HL-60 (cell line): Measurements from ENCODE around the gene SLAMF7.
"Not testable (repeated sequence)": the region's sequence is repeated elsewhere in the genome, so short reads cannot be mapped to it uniquely, and the experiment has no call there.

Source experiments
- CTCF ChIP-seq: IDR thresholded peaks from one replicate; pipeline ENCODE4 v1.5.1; 2011; ENCODE audit warnings: low read length, control low read depth, inconsistent platforms; ENCODE audit not compliant: insufficient read depth
- GABPA ChIP-seq: IDR thresholded peaks from 2 replicates; pipeline ENCODE4 v1.6.1; 2012; ENCODE audit warnings: low read depth
- POLR2AphosphoS5 ChIP-seq: IDR thresholded peaks from 2 replicates; pipeline ENCODE4 v1.6.1; 2012; ENCODE audit warnings: low read depth
- TF ChIP-seq, protein P1 (sequence below): IDR thresholded peaks from 2 replicates; pipeline ENCODE4 v1.6.1; 2012; ENCODE audit warnings: low read depth; ENCODE audit not compliant: insufficient replicate concordance

DNA sequence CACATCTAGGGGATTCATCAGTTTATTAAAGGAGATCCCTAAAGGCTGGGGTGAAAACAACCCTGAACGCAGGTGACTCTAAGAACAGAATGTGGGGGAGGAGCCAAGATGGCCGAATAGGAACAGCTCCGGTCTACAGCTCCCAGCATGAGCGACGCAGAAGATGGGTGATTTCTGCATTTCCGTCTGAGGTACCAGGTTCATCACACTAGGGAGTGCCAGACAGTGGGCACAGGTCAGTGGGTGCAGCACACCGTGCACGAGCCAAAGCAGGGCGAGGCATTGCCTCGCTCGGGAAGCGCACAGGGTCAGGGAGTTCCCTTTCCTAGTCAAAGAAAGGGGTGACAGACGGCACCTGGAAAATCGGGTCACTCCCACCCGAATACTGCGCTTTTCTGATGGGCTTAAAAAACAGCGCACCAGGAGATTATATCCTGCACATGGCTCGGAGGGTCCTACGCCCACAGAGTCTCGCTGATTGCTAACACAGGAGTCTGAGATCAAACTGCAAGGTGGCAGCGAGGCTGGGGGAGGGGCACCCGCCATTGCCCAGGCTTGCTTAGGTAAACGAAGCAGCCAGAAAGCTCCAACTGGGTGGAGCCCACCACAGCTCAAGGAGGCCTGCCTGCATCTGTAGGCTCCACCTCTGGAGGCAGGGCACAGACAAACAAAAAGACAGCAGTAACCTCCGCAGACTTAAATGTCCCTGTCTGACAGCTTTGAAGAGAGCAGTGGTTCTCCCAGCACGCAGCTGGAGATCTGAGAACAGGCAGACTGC lies 44.1 kb downstream of the SLAMF7 start:
- not testable (repeated sequence) for TF ChIP-seq CTCF, GABPA, POLR2AphosphoS5
- TF ChIP-seq, protein P1, sequence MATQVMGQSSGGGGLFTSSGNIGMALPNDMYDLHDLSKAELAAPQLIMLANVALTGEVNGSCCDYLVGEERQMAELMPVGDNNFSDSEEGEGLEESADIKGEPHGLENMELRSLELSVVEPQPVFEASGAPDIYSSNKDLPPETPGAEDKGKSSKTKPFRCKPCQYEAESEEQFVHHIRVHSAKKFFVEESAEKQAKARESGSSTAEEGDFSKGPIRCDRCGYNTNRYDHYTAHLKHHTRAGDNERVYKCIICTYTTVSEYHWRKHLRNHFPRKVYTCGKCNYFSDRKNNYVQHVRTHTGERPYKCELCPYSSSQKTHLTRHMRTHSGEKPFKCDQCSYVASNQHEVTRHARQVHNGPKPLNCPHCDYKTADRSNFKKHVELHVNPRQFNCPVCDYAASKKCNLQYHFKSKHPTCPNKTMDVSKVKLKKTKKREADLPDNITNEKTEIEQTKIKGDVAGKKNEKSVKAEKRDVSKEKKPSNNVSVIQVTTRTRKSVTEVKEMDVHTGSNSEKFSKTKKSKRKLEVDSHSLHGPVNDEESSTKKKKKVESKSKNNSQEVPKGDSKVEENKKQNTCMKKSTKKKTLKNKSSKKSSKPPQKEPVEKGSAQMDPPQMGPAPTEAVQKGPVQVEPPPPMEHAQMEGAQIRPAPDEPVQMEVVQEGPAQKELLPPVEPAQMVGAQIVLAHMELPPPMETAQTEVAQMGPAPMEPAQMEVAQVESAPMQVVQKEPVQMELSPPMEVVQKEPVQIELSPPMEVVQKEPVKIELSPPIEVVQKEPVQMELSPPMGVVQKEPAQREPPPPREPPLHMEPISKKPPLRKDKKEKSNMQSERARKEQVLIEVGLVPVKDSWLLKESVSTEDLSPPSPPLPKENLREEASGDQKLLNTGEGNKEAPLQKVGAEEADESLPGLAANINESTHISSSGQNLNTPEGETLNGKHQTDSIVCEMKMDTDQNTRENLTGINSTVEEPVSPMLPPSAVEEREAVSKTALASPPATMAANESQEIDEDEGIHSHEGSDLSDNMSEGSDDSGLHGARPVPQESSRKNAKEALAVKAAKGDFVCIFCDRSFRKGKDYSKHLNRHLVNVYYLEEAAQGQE: not testable (repeated sequence)
